DMS 273 (cell line): ENCODE measurements around the gene CUL1.

Experiments used
- DNase-seq: peaks from one replicate; lab custom pipeline; 2025; ENCODE audit not compliant: unreplicated experiment; lab: John Stamatoyannopoulos, UW

Gene CUL1

GRCh38 chr7:148849393-148850098 is 150.8 kb downstream of the CUL1 start:
- peak; percentile 48 for DNase-seq

GRCh38 chr7:148850564-148850963 is 151.9 kb downstream of the CUL1 start:
- DNase-seq = no peak
